Keratinocyte (primary cell): ENCODE data around the gene GINS1.

Experiments used
- EZH2 ChIP-seq: IDR thresholded peaks from one replicate; pipeline ENCODE4 v1.6.1; 2012; ENCODE audit warnings: inconsistent platforms, mild to moderate bottlenecking, low read length, moderate library complexity
- TF ChIP-seq, protein P1 (sequence below), 3 experiments: IDR thresholded peaks in 1 of 3; conservative IDR thresholded peaks in 1 of 3; optimal IDR thresholded peaks in 1 of 3; 2 replicates in 2 of 3; 3 replicates in 1 of 3; pipeline versions ENCODE3 to v1.5.1; 2011; ENCODE audit warnings: low read length in 3 of 3, mild to moderate bottlenecking in 3 of 3, moderate library complexity in 2 of 3, control low read depth in 1 of 3, inconsistent platforms in 1 of 3; ENCODE audit not compliant: insufficient read depth in 2 of 3; ENCODE audit errors: extremely low read depth in 1 of 3

DNA sequence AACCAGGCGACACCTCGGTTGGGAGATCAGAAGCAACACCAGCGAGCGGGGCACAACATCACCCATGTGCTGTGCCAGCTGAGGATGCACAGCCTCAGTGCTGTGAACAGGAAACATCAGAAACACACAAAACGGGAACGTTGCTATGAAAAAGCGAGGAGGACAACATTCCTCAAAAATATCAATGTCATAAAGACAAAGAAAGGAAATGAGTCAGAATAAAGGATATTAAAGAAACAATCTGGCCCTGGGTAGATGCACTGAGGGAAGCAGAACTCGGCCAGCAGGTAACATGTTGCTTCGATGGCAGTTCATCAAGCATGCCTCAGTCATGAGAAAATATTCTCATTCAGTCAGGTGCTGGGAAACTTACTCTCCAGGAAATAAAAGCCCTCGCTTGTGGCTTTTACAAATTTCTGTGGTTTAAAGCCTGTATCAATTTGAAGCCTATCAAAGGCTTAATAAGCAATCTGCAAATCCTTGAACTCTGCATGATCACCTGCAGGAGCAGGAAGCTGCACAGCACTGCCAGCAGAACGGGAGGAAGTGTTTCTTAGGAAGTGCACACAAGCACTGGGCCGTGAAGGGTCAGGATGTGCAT, 77.5 kb downstream of the GINS1 start:
- TF ChIP-seq, protein P1, sequence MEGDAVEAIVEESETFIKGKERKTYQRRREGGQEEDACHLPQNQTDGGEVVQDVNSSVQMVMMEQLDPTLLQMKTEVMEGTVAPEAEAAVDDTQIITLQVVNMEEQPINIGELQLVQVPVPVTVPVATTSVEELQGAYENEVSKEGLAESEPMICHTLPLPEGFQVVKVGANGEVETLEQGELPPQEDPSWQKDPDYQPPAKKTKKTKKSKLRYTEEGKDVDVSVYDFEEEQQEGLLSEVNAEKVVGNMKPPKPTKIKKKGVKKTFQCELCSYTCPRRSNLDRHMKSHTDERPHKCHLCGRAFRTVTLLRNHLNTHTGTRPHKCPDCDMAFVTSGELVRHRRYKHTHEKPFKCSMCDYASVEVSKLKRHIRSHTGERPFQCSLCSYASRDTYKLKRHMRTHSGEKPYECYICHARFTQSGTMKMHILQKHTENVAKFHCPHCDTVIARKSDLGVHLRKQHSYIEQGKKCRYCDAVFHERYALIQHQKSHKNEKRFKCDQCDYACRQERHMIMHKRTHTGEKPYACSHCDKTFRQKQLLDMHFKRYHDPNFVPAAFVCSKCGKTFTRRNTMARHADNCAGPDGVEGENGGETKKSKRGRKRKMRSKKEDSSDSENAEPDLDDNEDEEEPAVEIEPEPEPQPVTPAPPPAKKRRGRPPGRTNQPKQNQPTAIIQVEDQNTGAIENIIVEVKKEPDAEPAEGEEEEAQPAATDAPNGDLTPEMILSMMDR (optimal IDR thresholded peaks at IDR 0.05 in 1 of 3, IDR thresholded peaks at IDR 0.05 in 1 of 3, conservative IDR thresholded peaks at IDR 0.05 in 1 of 3; ENCODE audit: extremely low read depth in 1 of 3, insufficient read depth in 2 of 3, low read length in 3 of 3): no peak
- TF ChIP-seq EZH2: no peak
